SK-N-DZ (cell line): Measurements from ENCODE around the gene BTBD9.

Experiments
- DNase-seq: peaks from one replicate; pipeline ENCODE4 v3.0.0-alpha.2; 2015; ENCODE audit warnings: low spot score
- small RNA-seq, 2 experiments: library from RNA; depleted of rRNA; stranded (forward); fragments of <200 nt; gene quantifications; one replicate each; pipeline ENCODE3, GENCODE V24; 2014

Gene BTBD9

DNA sequence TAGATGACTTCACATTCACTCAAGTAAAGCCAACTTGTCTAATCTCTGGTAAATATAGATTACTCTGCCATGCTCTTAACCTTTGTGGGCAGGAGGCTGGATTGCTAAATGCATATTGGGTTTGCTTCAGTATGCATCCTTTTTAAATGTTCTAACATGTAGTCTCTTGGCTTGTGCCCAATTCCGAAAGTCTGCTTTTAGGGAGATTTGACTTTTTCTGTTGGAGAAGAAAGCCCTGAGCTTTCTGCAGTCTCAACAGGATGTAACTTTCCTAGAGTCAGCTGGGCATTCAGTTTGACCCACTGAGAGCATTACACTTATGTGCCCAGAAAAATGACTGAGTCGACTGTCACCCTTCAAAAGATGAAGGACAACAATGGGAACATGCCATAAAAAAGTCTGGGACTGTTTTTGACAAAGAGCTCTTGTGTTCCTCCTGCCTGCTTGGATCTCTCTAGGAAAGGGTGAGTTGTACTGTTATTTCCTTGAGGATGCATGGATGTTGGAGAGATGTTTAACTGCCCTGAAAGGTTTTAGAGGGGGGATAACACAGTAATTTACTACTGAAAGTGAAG lies 520.9 kb downstream of the BTBD9 start:
- DNase-seq = no peak

Small RNA genes within 50 kb of the gene (small RNA-seq; reads per million reads assigned to genes)
- gene RF00019 = 0 reads per million in 2 experiments
- gene RF00279 = 0 to 0.47 reads per million in 2 experiments
